Fibroblast of villous mesenchyme (primary cell): ENCODE results near the gene ADGRE2. TPM values are rescaled to one million over a fixed set of nuclear protein-coding genes. Genes with fewer than 3 reads are reported as not detected.

Experiments
- DNase-seq: peaks from one replicate; pipeline ENCODE4 v3.0.0-alpha.2; 2010; ENCODE audit warnings: low read depth
- H3K4me3 ChIP-seq: 2 replicates; pipeline ENCODE4 v1.5.1; 2011; ENCODE audit warnings: low read depth, mild to moderate bottlenecking, low read length
- CTCF ChIP-seq: IDR thresholded peaks from 2 replicates; pipeline ENCODE4 v1.5.1; 2012; ENCODE audit warnings: low read depth, mild to moderate bottlenecking, low read length; ENCODE audit not compliant: insufficient read depth
- total RNA-seq: library from RNA; depleted of rRNA; stranded (reverse); fragments of >200 nt; gene quantifications from 2 replicates; pipeline ENCODE4 v1.2.3, GENCODE V29; 2012

ADGRE2 gene
- total RNA-seq, 1 donor = 0.43 TPM

- TF ChIP-seq CTCF = no peak
- no peak overlapping the region for H3K4me3 ChIP-seq
- DNase-seq = no peak
These were observed 5.4 kb downstream of the ADGRE2 start for GRCh38 chr19:14772995-14773394.

- no peak for DNase-seq
- TF ChIP-seq CTCF = no peak
- H3K4me3 ChIP-seq = no peak overlapping the region
These were observed 5.9 kb downstream of the ADGRE2 start for GRCh38 chr19:14772467-14772866.

- no peak for TF ChIP-seq CTCF
- no peak for DNase-seq
These were observed 7.2 kb downstream of the ADGRE2 start for GRCh38 chr19:14770944-14771839.

GRCh38 chr19:14770136-14770535 is 8.2 kb downstream of the ADGRE2 start:
- no peak for TF ChIP-seq CTCF
- H3K4me3 ChIP-seq = no peak overlapping the region
- DNase-seq = no peak

More at GRCh38 chr19:14770944-14771839, 7.2 kb downstream of the ADGRE2 start:
- no peak overlapping the region for H3K4me3 ChIP-seq

- no peak for TF ChIP-seq CTCF
- no peak overlapping the region for H3K4me3 ChIP-seq
- no peak for DNase-seq
These were observed 9.2 kb downstream of the ADGRE2 start for GRCh38 chr19:14769201-14769600.

GRCh38 chr19:14768001-14768400 is 10.4 kb downstream of the ADGRE2 start:
- H3K4me3 ChIP-seq = no peak overlapping the region
- no peak for DNase-seq
- TF ChIP-seq CTCF = no peak
